Measurements from ENCODE around the gene SPRYD3.

Gene SPRYD3

GRCh38 chr12:53058674-53059433 lies 20.3 kb downstream of the SPRYD3 start:
- no peak for TF ChIP-seq CTCF (IDR thresholded peaks at IDR 0.05; ENCODE audit: borderline replicate concordance, control extremely low read depth, extremely low read depth, insufficient read depth, missing control alignments)
- no peak for DNase-seq (ENCODE audit: low spot score)
- in situ Hi-C loops (cut with MboI; ENCODE audit: low sequenced_read_pairs, unreplicated experiment) = no loop called here

- no peak for DNase-seq (ENCODE audit: low spot score)
- TF ChIP-seq CTCF (IDR thresholded peaks at IDR 0.05; ENCODE audit: borderline replicate concordance, control extremely low read depth, extremely low read depth, insufficient read depth, missing control alignments) = no peak
- in situ Hi-C loops (cut with MboI; ENCODE audit: low sequenced_read_pairs, unreplicated experiment) = no loop called here
Measured at GRCh38 chr12:53057816-53058500, 21.2 kb downstream of the SPRYD3 start.

GRCh38 chr12:53056901-53057300 lies 22.3 kb downstream of the SPRYD3 start:
- in situ Hi-C loops (cut with MboI; ENCODE audit: low sequenced_read_pairs, unreplicated experiment) = no loop called here
- DNase-seq (ENCODE audit: low spot score) = no peak
- no peak for TF ChIP-seq CTCF (IDR thresholded peaks at IDR 0.05; ENCODE audit: borderline replicate concordance, control extremely low read depth, extremely low read depth, insufficient read depth, missing control alignments)

- in situ Hi-C loops (cut with MboI; ENCODE audit: low sequenced_read_pairs, unreplicated experiment) = no loop called here
- no peak for TF ChIP-seq CTCF (IDR thresholded peaks at IDR 0.05; ENCODE audit: borderline replicate concordance, control extremely low read depth, extremely low read depth, insufficient read depth, missing control alignments)
- DNase-seq (ENCODE audit: low spot score) = no peak
Measured at GRCh38 chr12:53056296-53056695, 22.9 kb downstream of the SPRYD3 start.

- TF ChIP-seq CTCF (IDR thresholded peaks at IDR 0.05; ENCODE audit: borderline replicate concordance, control extremely low read depth, extremely low read depth, insufficient read depth, missing control alignments) = no peak
- in situ Hi-C loops (cut with MboI; ENCODE audit: low sequenced_read_pairs, unreplicated experiment) = no loop called here
- DNase-seq (ENCODE audit: low spot score) = no peak
Measured at GRCh38 chr12:53055471-53056266, 23.5 kb downstream of the SPRYD3 start.

GRCh38 chr12:53054112-53054878 lies 24.9 kb downstream of the SPRYD3 start:
- no peak for TF ChIP-seq CTCF (IDR thresholded peaks at IDR 0.05; ENCODE audit: borderline replicate concordance, control extremely low read depth, extremely low read depth, insufficient read depth, missing control alignments)
- DNase-seq (ENCODE audit: low spot score) = peak; percentile 96
- in situ Hi-C loops (cut with MboI; ENCODE audit: low sequenced_read_pairs, unreplicated experiment) = no loop called here
